ENCODE results near the gene MSRB1. TPM values are rescaled to one million over a fixed set of nuclear protein-coding genes. Genes with fewer than 3 reads are reported as not detected.

Gene MSRB1
- total and polyA plus RNA-seq, 7 donors = 44.2 to 83.4 (median 59.5) TPM

GRCh38 chr16:1982013-1982433, 39.0 kb upstream of the MSRB1 start:
- Histone ChIP-seq H3K36me3 (ENCODE audit: insufficient read depth in 1 of 2, low read depth in 1 of 2) (peaks cover 9 to 43% of the 10 kb centered on the region in 2 donors), H3K27me3 (ENCODE audit: insufficient read depth in 3 of 3, low read length in 2 of 3) (no peaks in the 10 kb centered on the region), H3K9me3 (no peaks in the 10 kb centered on the region), H3K27ac (no peak overlapping the region), H3K4me3 (no peak overlapping the region), H3K4me1 (peaks cover 32% of the 10 kb centered on the region)
- ATAC-seq = no peak
- WGBS, 3 donors = 26 to 44% (median 36%) methylated on average over 5 of the region's 5 CpGs
- intact Hi-C loops (cut with DNase I) = no loop called here
- TF ChIP-seq, protein P1, sequence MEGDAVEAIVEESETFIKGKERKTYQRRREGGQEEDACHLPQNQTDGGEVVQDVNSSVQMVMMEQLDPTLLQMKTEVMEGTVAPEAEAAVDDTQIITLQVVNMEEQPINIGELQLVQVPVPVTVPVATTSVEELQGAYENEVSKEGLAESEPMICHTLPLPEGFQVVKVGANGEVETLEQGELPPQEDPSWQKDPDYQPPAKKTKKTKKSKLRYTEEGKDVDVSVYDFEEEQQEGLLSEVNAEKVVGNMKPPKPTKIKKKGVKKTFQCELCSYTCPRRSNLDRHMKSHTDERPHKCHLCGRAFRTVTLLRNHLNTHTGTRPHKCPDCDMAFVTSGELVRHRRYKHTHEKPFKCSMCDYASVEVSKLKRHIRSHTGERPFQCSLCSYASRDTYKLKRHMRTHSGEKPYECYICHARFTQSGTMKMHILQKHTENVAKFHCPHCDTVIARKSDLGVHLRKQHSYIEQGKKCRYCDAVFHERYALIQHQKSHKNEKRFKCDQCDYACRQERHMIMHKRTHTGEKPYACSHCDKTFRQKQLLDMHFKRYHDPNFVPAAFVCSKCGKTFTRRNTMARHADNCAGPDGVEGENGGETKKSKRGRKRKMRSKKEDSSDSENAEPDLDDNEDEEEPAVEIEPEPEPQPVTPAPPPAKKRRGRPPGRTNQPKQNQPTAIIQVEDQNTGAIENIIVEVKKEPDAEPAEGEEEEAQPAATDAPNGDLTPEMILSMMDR (IDR thresholded peaks at IDR 0.05) = no peak
- no peak for DNase-seq

DNA sequence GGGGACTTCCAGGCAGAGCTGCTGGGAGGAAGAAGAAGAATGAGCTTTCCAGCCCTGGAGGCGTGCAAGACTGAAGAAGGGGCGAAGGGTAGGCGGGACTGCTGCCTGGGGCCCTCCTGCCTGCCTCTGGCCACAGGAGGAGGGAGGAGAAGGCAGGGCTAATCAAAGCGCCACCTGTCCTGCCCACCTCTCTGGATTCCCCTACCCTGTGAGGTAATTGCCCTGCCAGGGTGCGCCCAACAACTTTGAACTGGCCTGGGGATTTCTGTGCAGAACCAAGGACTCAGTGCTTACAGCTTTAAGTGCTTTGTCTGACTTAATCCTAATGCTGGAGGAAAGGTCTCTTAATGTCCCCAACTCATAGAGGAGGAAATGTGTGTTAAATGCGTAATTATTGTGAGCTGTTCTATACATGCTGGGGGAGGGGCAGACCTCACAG, 38.4 kb upstream of the MSRB1 start, which contains the start of gene NOXO1:
Gene NOXO1, minus strand, starts transcription at position 72 of the 439 bp plus-strand sequence. CDS start 290 bp downstream, outside the sequence.
- DNase-seq (no peak), ATAC-seq (no peak)
- H3K4me3 ChIP-seq = no peak within 1 kb of the TSS
- H3K9me3 ChIP-seq = no peaks in the 10 kb centered on the region
- WGBS, 3 donors = 50 to 75% (median 62%) methylated on average over 6 of the region's 6 CpGs
- intact Hi-C loops (cut with DNase I) = no loop called here
- H3K4me1 ChIP-seq = peaks cover 32% of the 10 kb centered on the region
- peaks cover 9 to 43% of the 10 kb centered on the region in 2 donors for H3K36me3 ChIP-seq (ENCODE audit: insufficient read depth in 1 of 2, low read depth in 1 of 2)
- TF ChIP-seq, protein P1 (IDR thresholded peaks at IDR 0.05) = no peak
- H3K27ac ChIP-seq = no peak within 1 kb of the TSS
- no peaks in the 10 kb centered on the region for H3K27me3 ChIP-seq (ENCODE audit: insufficient read depth in 3 of 3, low read length in 2 of 3)

DNA sequence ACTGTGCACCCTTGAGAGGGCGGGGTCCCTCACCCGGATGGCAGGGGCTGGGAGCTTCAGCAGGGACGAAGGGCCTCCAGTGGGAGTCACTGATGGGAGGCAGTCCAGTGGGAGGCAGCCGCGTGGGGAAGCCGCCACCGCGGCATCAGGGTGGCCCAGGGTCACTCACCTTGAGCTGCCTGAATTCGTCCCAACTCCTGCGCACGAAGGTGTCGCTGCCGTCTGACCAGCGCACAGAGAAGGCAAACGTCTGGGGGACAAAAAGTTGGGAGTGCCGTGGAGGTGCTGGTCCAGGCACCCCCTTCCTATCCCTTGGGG, 37.7 kb upstream of the MSRB1 start:
- no peak for ATAC-seq
- Histone ChIP-seq H3K4me1 (peaks cover 32% of the 10 kb centered on the region), H3K27ac (no peak overlapping the region), H3K36me3 (ENCODE audit: insufficient read depth in 1 of 2, low read depth in 1 of 2) (peaks cover 9 to 43% of the 10 kb centered on the region in 2 donors), H3K4me3 (no peak overlapping the region), H3K27me3 (ENCODE audit: insufficient read depth in 3 of 3, low read length in 2 of 3) (no peaks in the 10 kb centered on the region), H3K9me3 (no peaks in the 10 kb centered on the region)
- no peak for DNase-seq
- intact Hi-C loops (cut with DNase I) = no loop called here
- TF ChIP-seq, protein P1 (IDR thresholded peaks at IDR 0.05) = no peak
- 32 to 38% (median 33%) methylated on average over 16 of the region's 16 CpGs for WGBS, 3 donors

DNA sequence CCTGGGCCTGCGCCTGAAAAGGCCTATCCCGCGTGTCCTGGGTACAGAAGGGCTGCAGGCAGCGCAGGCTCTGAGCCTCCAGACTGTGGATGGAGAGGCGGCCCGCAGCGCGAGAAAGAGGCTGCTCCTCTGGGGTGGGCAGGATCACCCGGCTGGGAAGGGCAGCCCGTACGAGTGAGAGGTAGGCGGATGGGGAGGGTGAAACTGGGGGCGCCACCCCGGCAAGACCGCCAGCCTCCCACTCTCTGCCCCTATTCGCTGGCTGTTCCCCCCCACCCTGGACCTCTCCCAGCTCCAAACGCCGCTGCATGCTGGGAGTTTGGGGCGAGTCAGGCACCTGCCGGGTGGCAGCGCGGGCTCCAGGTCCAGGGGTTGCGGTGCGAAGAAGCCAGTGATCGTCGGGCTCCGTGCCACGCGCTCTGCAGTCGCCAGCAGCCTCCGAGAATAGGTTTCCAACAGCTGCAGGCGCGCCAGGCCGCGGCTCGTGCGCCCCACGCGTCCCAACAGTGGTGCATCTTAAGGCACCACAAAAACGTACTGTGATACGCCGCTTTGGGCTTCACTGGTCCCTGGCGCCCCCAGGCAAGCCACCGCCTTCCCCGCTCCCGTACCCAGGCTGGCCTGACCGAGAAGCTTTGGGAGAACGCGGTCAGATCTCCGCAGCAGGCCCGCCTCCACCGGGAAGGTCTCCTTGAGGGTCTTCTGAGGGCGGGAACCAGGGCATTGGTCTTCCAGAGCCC, 37.2 kb upstream of the MSRB1 start:
- ATAC-seq (peak; percentile 14 to 48 (median 43)), DNase-seq (peak in 1 of 2 donors; percentile 80)
- Histone ChIP-seq H3K27ac (no peak overlapping the region), H3K4me1 (peaks cover 29% of the 10 kb centered on the region), H3K9me3 (no peaks in the 10 kb centered on the region), H3K36me3 (ENCODE audit: insufficient read depth in 1 of 2, low read depth in 1 of 2) (peaks cover 8 to 43% of the 10 kb centered on the region in 2 donors), H3K4me3 (no peak overlapping the region), H3K27me3 (ENCODE audit: insufficient read depth in 3 of 3, low read length in 2 of 3) (no peaks in the 10 kb centered on the region)
- intact Hi-C loops (cut with DNase I) = no loop called here
- WGBS, 3 donors = 7 to 9% (median 8%) methylated on average over 49 to 53 of the region's 53 CpGs
- TF ChIP-seq, protein P1 (IDR thresholded peaks at IDR 0.05) = no peak

Data from psoas muscle (tissue), 8 donors.